Measurements from ENCODE around the gene RASA4B.
"Not testable (repeated sequence)": the region's sequence is repeated elsewhere in the genome, so short reads cannot be mapped to it uniquely, and the experiment has no call there.

DNA sequence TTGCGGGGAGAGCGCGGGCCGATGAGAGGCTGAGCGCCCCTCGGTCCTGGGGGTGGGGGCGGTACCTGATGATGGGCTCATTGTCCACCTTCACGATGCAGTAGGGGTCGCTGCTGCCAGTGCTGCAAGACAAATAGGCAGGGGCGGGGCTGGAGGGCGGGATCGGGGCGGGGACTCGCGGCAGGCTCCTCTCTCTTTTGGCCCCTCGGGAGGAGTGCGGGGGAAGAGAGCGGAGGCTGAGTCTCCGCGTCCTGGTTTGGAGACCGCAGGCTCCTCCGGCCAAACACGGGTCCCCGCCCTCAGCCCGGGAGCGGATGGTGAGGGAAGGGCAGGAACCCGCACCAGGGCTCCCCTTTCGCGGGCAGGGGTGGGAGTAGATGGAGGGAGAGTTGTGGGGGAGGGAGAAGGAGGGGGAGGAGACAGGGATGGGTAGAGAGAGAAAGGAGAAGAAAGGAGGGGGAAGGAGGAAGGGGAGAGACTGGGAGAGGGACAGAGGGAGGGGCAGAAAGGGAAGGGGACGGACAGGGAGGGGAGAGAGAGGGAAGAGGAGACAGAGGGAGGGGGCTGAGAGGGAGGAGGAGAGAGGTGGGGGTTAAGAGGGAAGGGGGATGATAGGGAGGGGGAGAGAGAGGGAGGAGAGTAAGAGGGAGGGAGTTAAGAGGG lies 5.6 kb downstream of the RASA4B start:
- TF ChIP-seq, protein P1, sequence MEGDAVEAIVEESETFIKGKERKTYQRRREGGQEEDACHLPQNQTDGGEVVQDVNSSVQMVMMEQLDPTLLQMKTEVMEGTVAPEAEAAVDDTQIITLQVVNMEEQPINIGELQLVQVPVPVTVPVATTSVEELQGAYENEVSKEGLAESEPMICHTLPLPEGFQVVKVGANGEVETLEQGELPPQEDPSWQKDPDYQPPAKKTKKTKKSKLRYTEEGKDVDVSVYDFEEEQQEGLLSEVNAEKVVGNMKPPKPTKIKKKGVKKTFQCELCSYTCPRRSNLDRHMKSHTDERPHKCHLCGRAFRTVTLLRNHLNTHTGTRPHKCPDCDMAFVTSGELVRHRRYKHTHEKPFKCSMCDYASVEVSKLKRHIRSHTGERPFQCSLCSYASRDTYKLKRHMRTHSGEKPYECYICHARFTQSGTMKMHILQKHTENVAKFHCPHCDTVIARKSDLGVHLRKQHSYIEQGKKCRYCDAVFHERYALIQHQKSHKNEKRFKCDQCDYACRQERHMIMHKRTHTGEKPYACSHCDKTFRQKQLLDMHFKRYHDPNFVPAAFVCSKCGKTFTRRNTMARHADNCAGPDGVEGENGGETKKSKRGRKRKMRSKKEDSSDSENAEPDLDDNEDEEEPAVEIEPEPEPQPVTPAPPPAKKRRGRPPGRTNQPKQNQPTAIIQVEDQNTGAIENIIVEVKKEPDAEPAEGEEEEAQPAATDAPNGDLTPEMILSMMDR (IDR thresholded peaks at IDR 0.05), result not testable (repeated sequence)
- TF ChIP-seq POLR2A, EP300, POLR2AphosphoS5 (IDR thresholded peaks at IDR 0.05): not testable (repeated sequence)

All from upper lobe of left lung (tissue), 4 donors.